Hematopoietic multipotent progenitor cell treated with erythropoietin and hydrocortisone succinate and interleukin-3 and kit ligand, for 6 days (in vitro differentiated cells): ENCODE results near the gene FMO2.

Experiments
- DNase-seq: peaks from one replicate; pipeline ENCODE4 v3.0.0-alpha.2; 2015

Gene FMO2

DNA sequence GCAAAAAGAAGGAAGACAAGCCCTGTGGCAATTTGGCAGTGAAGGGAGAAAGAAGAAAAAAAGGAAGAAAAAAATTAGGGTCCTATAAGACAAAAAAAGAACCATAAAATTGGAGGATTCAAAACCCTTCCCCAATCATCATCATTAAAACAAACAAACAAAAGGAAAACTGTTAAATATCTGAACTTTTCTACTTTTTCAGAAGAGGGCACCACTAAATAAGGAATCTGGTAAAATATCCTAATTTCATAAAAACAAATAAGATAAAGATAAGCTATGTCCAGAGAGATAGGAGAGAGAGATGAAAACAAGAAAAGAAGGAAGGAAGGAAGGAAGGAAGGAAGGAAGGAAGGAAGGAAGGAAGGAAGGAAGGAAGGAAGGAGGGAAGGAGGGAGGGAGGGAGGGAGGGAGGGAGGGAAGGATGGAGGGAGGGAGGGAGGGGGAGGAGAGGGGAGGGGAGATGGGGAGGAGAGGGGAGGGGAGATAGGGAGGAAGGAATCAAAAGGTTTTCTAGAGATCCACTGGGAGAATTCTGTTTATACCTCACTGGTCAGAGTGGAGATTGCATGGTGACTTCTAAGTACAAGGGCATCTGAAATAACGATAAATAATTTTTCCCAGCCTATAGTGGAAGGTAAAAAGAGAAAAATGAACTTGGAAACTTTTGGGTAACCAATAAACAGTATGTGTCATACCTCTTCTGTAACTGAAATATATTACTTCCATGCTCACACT is 10.4 kb upstream of the FMO2 start:
- DNase-seq, result no peak

DNA sequence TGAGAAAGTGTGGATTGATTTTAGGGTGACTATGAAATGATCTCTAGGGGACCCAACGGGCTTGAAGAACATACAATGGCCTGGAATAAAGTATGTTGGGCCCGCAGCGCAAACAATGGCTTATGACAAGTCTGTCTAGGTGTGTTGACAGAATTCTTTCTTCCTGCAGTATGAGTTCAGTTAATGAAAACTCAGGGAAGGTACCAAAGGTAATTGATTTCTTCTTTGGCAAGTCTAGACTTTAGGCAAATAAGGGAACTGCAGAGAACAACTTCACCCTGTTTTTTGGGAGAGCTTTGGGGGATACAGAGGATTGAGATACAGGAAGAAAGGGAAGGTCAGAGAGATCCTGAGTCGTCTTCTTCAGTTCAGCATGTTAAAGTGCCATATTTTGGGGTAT is 7.8 kb upstream of the FMO2 start:
- no peak for DNase-seq

DNA sequence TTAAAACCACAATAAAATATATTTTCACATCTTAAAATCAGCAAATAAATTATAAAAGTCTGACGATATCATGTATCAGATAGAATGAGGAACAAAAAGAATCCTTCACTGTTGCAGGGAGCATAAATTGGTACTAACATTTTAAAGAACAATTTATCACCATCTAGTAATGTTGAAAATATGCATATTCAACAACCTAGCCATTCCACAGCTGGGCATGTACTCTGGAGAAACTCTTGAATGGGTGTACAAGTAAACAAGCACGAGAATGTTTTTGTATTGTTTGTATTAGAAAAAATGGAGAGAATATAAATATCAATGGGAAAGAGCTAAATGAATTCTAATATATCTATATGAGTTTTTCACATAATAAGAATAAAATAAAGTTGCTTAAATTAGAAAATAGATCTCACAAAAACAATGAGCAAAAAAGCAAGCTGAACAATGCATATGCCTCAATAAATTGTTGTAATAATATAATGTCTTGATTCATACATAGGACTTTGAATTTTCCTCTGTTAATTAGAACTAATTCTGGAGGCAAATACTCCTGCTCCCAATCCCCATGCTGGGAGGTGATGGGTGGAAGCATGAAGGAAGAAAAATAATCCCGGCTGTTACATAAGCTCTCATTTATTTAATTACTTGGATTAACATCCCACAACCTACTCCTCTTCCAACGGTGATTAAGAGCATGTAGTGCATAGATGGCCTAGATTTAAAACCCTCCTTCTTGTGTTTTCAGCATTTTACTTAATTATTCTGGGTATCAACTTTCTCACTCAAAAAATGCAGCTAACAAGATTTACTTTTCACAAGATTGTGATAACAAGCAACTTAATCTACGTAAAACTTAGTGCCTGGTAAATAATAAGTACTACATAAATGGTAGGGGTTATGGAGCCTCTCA is 5.5 kb upstream of the FMO2 start:
- DNase-seq, result no peak

DNA sequence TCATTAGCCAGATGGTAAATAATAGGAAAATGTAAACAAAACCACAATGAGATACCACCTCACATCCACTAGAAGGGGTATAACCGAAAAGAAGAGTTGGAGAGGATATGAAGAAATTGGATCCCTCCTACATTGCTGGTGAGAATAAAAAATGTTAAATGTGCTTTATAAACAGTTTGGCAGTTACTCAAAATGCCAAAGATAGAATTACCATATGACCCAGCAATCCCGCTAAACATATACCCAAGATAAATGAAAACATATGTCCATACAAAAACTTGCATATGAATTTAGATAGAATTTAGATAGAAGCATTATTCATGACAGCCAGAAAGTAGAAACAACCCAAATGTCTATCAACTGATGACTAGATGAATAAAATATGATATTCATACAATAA is 4.4 kb upstream of the FMO2 start:
- DNase-seq, result no peak

DNA sequence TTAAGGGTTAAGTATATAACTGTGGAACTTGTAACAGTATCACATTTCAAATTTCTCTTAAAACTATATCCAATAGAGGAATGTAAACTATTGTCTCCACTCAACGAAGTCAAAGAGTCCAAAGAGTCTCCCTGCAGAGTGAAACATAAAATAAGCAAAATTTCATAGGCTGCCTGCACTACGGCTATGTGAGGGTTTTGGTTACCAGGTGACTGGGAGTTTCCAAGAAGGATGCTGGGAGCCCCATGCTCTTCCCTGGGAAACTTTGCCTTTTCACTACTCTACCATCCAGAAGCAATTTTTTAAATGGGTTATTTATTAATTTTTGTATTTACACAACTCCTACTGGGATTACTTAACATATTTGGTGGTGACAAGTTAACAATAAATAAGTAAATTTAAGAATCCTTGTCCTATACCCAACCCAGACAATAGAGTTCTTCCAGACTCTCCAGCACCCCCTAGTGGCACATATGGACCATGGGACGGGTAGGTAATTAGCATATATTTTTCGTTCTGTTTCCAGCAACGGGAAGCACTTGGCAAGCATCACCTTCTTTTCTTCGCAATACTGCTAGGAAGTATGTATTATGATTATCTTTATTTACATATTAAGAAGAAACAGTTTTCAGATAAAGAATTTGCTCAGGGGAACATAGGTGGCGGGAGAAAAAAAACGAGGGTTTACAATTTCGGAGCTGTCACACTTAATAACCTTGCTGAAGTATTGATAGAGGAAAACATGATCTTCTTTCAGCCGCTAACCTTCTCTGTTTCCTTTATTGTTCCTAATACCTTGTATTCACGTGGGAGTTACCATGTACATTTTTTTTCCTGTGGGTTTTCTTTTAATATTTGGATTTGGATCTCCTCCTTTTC is 3.5 kb downstream of the FMO2 start:
- DNase-seq, result peak; percentile 82

DNA sequence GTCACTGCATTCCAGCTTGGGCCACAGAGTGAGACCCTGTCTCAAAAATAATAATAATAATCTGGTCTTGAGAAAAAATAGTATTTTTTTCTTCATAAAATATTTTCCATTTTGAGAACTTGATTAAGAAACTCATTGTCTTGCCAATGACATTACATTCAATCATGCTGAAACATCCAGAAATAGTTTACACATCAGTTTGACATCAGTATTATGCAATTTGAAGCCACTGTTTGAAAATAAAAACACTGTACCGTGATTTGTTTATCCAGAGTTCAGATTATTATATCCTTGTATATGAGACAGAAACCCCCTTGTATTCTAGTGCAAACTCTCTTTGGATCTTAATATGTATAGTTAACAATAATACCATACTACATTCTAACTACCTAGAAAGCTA is 6.9 kb downstream of the FMO2 start:
- no peak for DNase-seq

DNA sequence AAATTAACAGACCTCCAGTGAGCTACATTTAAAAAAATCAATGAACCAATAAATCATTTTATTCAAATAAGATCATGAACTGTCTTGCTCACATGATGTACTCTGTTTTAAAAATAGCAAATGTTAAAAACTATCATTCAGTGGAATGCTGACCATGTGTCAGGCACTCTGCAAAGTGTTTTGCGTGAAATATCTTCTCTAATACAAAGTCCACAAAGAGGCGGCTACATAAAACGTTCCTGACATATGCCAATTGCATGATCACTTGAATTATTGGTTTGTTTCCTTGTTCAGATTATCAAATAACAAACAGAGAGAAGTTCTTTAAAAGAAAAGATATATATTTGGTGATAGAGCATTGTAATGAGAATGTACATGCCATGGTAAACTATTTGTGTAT is 10.7 kb downstream of the FMO2 start:
- no peak for DNase-seq

DNA sequence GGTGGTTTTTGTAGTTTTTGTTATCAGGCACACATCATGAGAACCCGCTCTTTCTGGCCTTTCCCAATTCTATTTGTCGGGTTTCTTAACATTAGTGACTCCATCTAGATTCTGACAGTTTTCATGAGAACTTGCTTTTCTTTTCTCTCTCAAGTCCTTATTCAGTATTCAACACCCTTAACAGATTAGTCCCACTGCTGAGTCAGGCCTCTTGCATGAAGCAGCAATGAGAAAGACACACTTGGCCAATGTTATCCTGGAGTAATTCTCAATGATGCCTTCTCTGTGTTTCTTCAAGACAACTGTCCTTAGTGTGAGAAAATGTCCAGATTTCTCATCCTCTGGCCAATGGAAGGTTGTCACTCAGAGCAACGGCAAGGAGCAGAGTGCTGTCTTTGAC is 11.3 kb downstream of the FMO2 start:
- DNase-seq, result no peak

DNA sequence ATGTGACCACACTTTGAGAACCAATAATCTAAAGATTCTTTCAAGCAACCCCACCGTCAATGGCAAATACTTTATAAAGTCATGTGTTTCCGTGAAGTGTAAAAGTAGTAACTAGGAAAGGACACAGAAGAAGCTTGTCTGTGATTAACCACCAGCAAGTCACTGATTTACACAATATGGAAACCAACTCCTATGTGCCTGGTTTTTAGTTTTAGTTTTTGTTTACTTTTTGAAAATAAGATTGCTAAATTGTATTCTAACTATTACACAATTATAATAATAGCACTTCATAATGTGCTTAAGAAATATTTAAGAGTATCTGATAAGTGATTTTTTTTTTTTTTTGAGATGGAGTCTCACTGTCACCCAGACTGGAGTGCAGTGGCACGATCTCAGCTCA is 13.0 kb downstream of the FMO2 start:
- no peak for DNase-seq

DNA sequence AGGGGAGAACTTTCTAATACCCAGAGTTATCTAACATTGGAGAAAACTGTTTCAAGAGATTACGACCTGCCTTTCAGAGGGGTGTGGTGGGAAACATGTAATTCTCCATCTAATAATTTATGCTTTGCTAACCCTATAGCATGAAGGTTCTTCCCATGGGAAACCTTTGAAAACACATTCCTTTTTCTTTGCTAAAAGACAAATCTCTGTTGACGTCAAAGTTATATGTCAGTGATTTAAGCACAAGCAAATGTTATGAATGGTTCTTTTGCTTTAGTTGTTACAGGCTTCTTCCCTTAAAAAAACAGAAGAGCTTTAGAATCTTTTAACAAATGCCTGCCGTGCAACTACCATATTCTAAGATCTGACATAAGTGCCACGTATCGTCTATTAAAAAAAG is 19.2 kb downstream of the FMO2 start:
- DNase-seq, result no peak

DNA sequence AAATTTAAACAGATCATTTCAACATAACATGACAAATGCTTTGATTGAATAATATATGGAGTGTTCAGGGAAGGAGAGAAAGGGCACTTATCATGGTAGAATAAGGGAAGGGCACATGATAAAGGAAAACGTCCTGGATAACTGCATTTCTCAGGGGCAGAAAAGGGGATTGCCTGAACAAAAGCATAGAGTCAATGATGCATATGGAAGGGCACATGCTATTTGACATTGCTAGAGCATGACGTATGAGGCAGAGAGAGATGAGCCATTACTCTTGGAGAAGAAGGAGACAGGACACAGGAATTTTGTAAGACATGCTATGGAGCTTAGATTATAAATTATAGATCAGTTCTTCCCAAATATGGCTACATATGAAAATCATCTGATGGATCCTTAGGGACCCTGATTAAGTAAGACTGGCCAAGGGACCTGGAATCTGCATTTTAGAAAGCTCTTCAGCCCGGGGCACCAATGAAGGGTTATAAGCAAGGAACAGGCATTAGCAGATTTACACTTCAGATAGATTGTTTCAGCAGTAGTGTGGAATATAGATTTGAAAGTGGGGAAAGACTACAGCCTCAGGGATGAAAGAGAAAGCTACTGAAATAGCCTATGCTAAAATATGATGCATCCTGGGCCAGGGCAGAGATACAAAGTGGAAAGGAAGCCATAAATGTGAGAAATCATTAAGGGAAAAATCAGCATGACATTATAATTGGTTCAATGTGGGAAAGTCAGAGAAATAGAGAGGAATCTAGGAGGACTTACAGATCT is 21.3 kb downstream of the FMO2 start:
- no peak for DNase-seq

DNA sequence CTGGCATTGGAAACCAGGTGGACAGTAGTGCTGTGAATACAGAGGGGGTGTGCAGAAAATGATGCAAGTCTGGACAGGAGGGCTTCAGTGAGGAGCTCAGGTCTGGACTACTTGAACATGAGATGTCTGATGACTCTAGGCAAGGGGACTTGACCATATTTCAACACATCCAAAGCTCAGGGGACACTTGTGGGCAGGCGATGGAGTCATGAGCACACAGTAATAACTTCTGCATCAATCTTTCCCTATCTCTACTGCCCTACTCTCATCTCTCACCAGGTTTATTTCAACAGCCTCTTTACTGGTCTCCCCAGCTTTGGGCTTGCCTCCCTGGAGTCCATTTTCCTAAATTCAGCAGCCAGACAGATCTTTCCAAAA is 21.9 kb downstream of the FMO2 start:
- DNase-seq, result no peak

DNA sequence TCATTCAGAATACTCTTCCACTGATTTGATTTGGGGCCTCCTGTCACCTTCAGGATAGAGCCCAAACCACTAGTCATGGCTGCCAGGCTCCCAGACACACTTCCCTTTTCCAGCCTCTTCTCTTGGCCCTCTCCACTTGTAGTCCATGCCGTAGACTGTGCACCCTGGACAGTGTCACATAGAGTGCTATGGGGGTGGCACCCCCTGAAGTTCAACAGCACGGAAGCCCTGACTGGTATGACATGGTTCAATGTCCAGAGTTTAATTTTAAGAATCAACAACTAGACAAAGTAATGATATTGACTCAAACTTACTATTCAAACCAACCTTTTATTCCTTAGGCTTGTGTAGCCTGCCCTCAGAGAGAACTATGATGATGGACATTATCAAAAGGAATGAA is 22.3 kb downstream of the FMO2 start:
- no peak for DNase-seq

DNA sequence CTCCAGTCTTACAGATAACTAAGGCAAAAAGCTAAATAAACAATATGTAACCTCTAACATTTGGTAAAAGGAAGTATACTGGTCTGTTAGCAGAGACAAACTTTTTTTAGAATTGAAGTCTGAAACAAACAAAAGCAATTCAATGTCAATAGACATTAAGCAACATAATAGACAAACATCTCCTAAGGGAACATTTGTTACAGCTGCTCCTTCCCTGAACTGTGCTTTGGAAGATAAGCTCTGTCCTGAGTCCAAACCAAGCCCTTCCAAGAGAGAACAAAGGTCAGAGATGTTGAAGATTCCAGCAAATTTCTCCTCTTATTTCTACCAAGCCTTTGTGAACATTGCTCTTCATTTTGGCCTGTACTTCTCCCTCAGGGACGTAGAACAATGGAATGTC is 25.3 kb downstream of the FMO2 start:
- DNase-seq, result no peak

DNA sequence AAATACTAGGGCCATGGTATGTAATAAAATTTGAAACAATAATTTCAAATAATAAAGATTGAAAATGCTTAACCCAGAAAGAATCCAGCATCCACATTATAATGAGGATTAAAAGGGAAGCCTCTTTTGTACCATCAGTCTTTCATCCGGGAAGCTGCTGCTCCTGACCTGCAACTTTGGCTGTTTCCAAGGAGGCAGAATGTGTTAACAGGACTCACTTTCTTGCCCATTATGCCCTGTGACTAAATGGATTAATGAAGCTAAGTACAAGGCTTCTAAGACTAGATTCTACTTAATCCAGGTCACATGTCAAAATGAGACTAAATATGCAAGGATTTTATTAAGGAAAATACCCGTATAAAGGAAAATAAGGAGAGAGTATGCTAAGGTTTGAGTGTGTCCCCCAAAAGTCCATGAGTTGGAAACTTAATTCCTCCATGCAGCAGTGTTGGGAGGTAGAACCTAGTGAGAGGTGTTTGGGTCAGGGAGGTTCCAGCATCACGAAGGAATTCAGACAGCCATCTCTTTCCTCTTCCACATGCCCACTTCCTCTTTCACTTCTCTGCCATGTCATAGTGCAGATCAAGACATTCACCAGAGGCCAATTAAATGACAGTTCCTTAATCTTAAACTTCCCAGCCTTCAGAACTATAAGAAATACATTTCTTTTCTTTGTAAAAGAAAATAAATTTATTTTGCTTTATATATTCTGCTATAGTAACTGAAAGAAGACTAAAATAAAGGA is 27.7 kb downstream of the FMO2 start:
- peak; percentile 11 for DNase-seq

DNA sequence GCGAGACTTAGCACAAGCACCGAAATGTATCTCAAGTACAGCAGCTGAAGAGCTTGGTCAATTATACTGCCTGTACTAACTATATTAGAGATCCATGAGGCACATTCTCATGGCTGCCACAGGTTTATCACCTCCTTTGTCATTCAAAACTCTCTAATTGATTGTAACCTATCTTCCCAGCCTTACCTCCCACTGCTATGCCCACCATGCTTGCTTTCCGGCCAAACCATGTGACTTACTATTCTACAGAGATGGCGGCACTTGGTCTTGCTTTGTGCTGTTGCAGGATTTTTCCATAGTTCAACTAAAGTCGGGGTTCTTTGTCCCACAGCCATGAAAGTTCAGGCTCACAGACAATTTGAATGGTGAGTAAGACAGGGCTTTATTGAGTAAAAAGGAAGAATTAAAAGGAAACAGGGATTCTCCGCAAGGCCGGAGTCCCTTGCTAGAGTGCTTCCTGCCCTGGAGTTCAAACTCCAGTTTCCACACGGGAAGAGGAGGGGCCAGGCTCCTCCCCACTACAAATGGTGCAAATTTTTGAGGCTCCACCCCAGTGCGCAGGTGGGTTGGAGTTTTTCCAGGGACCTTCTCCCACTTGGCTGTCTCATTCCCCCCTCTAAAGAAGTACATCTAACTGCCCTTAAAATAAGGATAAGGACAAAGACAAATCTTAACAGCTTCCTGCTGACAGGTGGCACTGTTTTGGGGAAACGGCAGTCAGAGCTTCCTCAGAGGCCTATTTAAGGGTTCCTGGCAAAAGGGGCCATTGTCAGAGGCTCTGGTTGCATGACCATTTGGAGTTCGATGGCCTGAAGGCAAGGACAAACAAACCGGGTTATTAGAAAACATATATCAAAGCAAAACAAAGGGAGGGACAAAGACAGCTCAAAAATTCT is 28.7 kb downstream of the FMO2 start:
- no peak for DNase-seq

DNA sequence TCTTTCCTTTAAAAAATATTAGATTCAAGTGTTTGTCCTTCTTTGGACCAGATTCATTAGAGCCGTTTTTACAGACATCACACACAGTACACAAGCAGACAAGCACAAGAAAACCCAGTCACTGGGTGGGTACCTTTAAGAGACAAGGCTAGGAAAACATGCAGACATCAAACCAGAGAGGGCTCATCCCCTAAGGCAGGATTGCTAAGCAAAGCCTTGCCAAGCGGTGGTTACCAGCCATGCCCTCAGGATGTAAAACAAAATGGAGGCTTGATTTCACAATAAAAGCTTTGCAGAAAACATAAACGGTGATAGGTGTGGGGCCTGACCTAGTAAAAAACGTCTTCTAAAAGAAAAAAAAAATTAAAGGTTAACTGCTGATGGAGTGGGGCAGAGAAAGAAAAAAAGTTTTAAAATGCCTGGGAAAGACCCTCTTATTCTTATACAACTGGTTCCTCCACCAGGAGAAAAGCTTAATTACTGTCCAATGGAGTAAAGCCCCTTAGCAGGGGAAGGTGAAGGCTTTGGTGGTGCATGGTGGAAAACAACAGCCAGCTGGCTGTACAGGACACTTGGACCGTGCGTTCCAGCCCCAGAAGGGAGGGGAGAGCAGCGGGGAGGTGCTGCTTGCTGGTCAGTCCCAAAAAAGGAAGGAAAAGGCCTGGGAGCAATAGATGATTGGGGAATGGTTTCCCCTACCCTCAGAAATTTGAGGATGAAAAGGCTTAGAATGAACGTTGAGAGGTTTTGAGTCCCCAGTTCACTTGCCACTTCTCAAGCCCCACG is 32.8 kb downstream of the FMO2 start:
- DNase-seq, result no peak

DNA sequence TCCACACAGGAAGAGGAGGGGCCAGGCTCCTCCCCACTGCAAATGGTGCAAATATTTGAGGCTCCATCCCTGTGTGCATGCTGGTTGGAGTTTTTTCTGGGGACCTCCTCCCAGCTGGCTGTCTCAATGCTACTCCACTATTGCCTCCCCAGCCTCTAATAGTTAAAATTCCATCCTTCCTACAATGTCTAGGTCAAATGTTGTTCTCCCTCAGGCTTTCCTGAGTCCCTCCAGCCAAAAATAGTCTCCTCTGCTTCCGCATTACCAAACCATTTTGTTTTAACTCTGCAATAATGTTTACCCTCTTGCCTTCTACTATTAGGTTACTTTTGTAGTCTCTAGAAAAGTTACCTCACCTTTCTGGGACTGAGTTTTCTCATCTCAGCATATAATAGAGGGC is 33.6 kb downstream of the FMO2 start:
- no peak for DNase-seq

DNA sequence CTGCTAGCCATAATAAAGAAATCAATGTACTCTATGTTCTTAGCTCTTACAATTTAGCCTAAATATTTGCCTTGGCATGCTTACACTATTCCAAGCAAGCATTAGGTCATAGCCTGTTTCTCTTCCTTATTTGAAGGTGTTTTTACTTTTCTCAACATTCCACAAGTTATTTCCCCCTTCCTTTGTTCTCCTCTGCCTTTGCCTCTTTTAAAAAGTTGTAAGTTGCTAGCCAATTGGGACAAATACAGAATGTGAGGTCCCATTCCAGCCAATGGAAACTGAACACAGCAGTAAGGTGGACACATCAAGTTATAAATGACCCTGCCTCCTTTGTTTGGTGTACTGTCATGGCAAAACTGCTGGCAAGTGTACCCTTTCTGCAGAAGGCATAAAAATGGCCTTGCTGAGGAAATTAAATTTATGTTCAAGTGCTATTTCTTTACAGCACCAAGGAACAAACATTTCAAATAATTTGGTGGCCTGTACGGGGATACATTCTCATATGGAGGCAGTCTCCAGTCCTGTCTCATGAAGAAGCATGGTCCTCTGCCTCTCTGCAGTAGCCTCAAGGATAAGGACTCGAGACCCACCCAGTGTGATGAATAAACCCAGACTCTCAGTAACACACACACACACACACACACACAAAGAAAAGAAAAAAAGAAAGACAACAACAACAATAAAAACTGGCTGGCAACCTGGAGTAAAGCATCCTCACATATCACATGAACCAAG is 34.4 kb downstream of the FMO2 start:
- DNase-seq, result no peak
